NCI-H446 treated with DMSO at 0.1 percent for 48 hours (cell line): Measurements from ENCODE around the gene FBXO27.
"Not testable (repeated sequence)": the region's sequence is repeated elsewhere in the genome, so short reads cannot be mapped to it uniquely, and the experiment has no call there.

ENCODE experiments used
- DNase-seq: peaks from one replicate; lab custom pipeline; 2025; lab: John Stamatoyannopoulos, UW

Gene FBXO27

DNA sequence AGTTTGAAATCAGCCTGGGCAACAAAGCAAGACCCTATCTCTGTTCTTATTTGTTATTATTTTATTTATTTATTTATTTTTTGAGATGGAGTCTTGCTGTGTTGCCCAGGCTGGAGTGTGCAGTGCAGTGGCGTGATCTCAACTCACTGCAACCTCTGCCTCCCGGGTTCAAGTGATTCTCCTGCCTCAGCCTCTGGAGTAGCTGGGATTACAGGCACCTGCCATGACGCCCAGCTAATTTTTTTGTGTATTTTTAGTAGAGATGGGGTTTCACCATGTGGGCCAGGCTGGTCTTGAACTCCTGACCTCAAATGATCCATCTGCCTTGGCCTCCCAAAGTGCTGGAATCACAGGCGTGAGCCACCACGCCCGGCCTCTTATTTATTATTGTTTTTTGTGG, 44.6 kb downstream of the FBXO27 start:
- not testable (repeated sequence) for DNase-seq

DNA sequence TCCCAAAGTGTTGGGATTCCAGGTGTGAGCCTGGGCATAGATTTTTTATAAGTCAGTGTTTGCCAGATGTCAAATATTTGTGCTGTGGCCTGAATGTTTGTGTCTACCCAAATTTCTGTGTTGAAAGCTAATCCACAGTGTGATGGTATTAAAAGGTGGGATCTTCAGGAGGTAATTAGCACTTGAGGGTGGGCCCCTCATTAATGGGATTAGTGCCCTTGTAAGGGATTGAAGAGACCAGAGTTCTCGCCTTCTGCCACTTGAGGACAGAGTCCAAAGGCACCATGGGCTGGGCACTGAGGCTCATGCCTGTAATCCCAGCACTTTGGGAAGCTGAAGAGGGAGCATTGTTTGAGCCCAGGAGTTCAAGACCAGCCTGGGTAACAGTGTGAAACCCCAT, 47.1 kb downstream of the FBXO27 start:
- DNase-seq, result no peak

DNA sequence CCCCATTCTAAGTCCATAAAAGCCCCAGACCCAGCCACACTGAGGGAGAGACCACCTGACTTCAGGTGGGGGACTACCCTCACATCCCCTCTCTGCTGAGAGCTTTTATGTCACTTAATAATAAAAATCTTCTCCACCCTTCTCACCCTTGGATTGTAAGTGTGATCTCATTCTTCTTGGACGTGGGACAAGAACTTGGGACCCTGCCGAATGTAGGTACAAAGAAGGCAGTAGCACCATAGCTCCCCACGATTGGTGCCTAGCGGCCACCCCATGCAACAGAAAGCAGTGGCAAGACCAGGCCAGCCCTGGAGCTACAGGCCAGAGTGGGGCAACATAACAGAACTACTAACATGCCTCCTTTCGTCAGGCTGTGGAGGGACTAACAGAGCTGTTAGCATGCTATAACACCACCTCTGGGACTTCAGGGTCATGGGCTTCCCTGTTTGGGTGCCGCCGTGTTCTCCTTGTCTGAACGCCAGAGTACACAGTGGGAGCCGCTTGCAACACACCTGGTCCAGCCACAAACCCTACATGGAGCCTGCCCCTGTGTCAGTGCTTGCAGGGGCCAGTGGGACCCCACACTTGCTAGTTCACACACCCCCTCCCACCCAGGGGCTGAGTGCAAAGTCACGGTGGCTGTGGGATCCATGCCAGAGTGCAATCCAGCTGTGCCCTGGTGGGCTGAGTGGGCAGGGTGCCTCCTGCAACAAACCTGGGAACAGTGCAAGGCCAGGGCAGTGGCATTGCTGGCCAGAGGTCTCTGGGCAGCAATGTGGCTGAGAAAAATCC, 51.6 kb downstream of the FBXO27 start:
- DNase-seq, result no peak

DNA sequence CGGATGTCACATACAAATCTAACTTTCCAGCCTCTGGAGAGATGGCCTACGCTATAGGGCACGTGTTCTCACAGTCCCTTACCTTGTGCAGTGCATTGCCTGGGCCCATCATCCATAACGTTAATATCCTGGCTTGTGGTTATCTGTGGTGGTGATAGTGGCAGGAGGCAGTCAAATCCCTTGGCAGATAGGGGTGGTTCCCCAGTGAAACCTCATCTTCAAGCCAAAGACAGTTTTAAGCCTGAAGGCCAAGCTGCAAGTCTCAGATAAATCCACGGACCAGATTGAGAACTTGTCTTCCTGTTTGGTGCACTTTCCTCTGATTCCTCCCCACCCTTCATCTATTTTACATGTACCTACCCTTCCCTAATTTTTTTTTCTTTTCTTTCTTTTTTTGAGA, 52.5 kb downstream of the FBXO27 start:
- no peak for DNase-seq

DNA sequence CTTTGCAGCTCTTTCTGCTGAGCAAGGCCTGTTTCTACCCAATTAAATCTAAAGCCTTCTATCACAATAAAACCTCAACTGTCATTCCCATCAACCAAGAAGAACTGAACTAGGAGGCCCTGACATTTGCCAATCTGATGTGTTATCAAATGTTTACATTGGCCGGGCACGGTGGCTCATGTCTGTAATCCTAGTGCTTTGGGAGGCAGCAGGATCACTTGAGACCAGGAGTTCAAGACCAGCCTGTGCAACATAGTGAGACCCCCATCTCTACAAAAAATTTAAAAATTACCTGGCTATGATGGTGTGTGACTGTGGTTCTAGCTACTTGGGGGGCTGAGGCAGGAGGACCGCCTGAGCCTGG, 54.0 kb downstream of the FBXO27 start:
- no peak for DNase-seq

DNA sequence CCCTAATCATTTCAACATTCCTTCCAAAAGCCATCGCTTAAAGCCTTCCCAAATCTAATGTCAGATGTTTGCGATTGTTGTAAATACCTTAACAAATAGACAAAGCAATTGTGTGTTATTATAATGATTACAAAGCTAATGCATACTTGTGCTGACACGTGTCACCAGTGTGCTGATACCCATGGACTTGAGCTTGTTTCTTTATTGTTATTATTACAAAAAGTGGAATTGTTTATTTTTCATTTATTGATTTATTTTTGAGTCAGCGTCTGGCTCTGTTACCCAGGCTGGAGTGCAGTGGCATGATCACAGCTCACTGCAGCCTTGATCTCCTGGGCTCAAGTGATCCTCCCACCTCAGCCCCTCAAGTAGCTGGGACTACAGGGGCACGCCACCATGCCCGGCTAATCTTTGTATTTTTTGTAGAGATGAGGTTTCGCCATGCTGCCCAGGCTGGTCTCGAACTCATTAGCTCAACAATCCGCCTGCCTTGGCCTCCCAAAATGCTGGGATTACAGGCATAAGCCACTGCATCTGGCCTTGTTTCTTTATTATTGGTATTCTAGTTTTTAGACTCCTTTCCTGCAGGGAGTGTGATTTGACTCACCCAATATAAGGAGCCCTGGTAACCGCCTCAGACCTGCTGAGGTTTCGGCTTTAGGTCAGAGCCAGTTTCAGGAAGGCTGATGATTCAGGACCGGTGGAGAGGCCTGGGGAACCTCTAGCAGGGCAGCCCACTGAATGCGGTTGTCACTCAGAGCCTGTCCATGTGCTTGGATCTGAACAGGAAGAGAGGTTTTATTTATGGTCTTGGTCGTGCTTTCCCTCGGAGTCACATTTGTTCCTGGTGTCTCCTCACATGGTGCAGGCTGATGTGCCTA, 54.7 kb downstream of the FBXO27 start:
- no peak for DNase-seq

DNA sequence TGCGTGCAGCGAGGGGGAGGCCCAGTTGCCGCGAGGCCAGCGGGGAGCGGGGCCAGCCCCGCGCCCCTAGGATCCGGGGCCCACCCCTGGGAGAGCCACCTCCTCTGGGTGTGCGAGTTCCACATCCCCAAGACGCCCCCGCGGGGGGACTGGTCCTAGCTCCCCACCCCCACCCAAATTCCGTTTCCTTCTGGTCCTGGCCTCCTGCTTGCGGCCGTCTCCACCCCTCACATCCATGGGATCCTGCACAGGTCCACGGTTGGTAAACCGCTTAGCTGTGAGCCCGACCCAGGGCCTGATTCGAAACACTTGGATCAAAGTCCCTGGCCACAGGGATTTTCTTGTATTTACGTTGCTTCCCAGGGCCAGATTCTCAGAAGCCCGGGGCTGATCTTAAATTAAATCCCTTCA, 56.5 kb downstream of the FBXO27 start:
- DNase-seq, result no peak

DNA sequence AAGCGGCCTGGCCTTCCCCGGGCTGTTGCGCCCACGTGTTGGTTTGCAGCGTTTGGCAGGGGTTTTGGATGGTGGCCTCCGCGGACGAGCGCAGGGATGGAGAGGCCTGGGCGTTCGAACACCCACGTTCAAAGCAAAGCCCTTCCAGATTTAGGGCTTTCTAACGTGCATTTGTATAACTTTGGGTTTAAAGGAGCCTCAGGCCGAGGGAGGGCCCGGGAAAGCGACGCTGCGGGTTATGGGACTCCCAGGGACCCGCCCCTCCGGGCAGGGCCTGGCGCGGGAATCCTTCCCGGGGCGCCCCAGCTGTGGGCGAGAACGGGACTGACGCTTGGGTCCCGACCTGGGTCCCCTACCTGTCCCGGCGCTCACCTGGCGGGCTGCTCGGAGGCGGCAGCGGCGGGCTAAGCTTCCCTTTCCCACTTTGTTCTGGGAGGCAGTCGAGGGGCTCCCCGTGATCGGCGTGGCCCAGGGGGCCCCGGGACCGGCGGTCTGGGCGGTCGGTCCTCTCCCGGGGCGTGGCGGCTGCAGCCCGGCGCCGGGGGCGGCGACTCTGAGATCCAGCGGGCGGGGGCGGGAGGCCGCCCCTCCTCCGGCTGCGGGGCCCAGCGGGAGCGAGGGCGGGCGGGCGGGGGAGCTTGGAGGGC, 57.0 kb downstream of the FBXO27 start, which contains the start of gene FBXO17:
Gene FBXO17 (minus strand): TSS at position 529 of the 647 bp plus-strand sequence. CDS start 25,423 bp downstream, outside the sequence.
- DNase-seq, result no peak

DNA sequence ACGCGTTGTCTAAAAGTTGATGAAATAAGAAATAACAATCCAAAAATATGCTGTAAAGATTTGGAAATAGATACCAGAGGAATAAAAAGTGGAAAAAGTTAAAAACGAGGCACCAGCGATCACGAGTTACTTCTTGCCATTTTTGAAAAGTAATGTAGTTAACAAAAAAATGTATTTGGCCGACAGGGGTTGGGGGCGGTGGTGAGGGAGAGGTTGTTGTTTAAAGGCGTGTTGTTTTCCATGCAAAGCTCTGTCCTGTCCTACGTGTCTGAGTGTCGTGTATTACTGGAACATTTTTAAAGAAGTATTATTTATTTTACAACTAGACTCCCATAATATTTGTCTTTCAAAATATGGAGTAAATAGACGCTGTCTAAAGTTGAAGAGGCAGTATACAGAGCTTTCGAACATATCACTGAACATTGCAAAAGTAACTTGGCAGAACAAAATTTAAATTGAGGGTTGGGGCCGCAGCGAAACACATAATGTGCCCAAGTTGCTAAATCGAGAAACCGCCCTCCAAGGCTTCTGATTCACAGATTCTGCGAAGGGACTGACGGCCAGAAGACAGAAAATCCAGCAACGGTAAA, 57.6 kb downstream of the FBXO27 start:
- DNase-seq, result no peak
